NB4 (cell line): Measurements from ENCODE around the gene KRT82.

ENCODE experiments used
- DNase-seq: peaks from one replicate; pipeline ENCODE4 v3.0.0; 2010; ENCODE audit warnings: low read depth
- H3K4me3 ChIP-seq: one replicate; pipeline ENCODE4 v1.5.1; 2011; ENCODE audit warnings: mild to moderate bottlenecking, low read depth, low read length, moderate library complexity
- MYC ChIP-seq: IDR thresholded peaks from 2 replicates; pipeline ENCODE4 v1.6.1; 2011; ENCODE audit warnings: low read depth, low read length
- POLR2A ChIP-seq: IDR thresholded peaks from 2 replicates; pipeline ENCODE4 v1.6.1; 2011; ENCODE audit warnings: mild to moderate bottlenecking; ENCODE audit not compliant: insufficient read length; ENCODE audit errors: extremely low read depth
- TF ChIP-seq, protein P1 (sequence below): IDR thresholded peaks from one replicate; pipeline ENCODE4 v1.5.1; 2012; ENCODE audit warnings: low read depth, low read length
- TF ChIP-seq, protein P2 (sequence below): IDR thresholded peaks from 2 replicates; pipeline ENCODE4 v1.6.1; 2011; ENCODE audit warnings: low read depth, low read length

Gene KRT82

DNA sequence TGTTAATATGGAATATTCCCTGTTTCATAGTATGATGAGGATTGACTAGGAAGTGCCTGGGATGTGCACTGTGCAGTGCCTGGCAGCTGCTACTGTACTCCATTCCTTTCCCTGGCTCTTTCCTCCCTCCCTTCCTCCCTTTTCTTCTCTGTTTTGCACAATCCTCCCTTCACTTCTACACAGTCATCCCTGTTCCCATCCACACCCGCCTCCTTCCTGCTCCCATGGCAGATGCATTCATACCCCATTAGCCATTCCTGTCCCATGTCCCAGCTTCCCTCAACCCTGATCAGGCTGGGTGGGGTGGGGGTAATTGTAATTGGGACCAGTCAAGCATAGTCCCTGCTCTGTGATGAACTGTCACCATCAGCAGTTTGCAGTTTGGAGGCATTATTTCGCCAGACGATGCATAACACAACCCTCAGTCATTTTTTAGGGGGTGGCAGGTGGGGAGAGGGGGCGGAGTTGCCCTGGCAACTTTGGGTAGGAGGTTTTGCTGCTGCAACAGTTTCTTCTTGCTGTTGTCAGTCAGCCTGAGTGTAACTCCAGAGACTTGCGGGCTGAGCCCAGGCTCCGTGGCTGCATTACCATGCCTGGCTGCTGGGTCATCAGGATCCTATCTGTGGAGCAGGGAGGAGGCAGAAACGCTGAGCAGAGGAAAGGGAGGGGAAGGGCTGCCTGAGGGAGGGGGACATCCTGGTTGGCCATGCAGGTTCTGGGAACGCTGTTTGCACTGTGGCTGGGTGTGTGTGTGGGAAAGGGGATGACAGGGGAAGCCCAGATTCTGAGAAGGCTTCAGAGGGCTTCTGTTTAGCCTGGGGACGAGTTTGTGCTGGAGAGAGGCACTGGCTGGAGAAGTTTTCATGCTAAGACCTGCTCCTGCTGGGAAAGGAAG, 16.6 kb downstream of the KRT82 start:
- TF ChIP-seq, protein P1, sequence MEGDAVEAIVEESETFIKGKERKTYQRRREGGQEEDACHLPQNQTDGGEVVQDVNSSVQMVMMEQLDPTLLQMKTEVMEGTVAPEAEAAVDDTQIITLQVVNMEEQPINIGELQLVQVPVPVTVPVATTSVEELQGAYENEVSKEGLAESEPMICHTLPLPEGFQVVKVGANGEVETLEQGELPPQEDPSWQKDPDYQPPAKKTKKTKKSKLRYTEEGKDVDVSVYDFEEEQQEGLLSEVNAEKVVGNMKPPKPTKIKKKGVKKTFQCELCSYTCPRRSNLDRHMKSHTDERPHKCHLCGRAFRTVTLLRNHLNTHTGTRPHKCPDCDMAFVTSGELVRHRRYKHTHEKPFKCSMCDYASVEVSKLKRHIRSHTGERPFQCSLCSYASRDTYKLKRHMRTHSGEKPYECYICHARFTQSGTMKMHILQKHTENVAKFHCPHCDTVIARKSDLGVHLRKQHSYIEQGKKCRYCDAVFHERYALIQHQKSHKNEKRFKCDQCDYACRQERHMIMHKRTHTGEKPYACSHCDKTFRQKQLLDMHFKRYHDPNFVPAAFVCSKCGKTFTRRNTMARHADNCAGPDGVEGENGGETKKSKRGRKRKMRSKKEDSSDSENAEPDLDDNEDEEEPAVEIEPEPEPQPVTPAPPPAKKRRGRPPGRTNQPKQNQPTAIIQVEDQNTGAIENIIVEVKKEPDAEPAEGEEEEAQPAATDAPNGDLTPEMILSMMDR, result no peak
- TF ChIP-seq, protein P2, sequence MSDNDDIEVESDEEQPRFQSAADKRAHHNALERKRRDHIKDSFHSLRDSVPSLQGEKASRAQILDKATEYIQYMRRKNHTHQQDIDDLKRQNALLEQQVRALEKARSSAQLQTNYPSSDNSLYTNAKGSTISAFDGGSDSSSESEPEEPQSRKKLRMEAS, result no peak
- TF ChIP-seq POLR2A, result no peak
- no peak for TF ChIP-seq MYC
- no peak overlapping the region for H3K4me3 ChIP-seq
- no peak for DNase-seq

DNA sequence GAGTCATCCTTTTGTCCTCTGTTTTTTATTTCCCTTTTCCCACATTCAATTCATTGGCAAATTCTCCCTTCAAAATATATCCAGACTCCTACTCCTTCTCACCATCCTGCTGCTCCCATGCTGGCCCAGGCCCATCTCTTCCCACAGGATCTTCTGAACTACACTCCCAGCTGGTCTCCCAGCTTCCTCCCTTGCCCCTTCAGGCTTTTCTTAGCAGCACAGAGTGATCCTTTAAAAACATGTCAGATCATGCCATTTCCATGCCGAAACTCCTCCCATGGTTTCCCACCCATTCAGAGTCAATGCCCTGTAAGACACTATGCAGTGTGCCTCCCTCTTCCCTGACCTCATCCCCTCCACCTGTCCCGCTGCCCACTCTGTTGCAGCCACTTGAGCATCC, 18.3 kb downstream of the KRT82 start:
- TF ChIP-seq, protein P1, result no peak
- TF ChIP-seq, protein P2, result no peak
- TF ChIP-seq MYC (no peak), POLR2A (no peak)
- no peak for DNase-seq
- H3K4me3 ChIP-seq, result no peak overlapping the region

DNA sequence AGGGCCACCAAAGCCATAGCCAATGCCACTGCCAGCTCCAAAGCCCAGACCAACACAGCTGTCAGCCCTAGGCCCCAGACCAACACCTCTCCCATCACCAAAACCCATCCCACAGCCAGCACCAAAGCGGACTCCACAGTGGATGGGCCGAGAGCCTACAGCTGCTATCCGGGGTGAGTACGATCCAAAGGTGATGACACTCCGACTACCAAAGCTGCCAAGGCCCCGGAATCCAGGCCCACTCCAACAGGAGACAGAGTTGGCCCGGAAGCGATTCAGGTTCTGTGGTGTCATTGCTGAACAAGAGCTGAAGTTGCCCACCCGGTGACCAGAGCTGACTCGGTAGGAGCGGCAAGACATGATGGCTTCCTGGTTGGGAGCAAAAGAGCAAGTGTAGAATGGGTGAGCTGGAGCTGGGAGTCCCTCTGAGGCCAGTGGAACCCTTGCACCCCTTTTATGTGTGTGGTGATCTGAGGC, 20.9 kb downstream of the KRT82 start, which contains the start of gene KRT84:
Gene KRT84, minus strand, starts transcription at position 427 of the 477 bp plus-strand sequence. Its CDS starts 67 bp downstream, at position 360.
- no peak for DNase-seq
- H3K4me3 ChIP-seq, result no peak within 1 kb of the TSS
- TF ChIP-seq, protein P1, result no peak
- TF ChIP-seq, protein P2, result no peak
- TF ChIP-seq POLR2A (no peak), MYC (no peak)

DNA sequence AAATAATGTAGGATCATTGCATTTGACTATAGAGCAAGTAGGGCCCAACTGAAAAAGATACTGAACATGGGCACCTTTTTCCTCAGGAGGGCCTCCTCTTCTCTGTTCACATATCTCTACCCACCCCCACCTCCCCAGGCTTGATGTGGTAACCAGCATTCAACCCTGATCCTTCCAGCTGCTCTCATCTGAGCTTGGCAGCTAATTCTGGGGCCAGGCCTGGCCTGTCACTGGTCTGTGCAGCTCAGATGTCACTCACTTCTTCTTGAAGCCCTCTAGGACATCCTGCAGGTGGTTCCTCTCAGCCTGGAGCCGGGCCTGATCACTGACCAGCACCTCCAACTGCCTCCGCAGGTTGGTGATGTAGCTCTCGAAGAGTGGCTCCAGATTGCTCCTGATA, 22.8 kb downstream of the KRT82 start:
- TF ChIP-seq, protein P2, result no peak
- TF ChIP-seq MYC, result no peak
- TF ChIP-seq, protein P1, result no peak
- TF ChIP-seq POLR2A, result no peak
- DNase-seq, result no peak
- H3K4me3 ChIP-seq, result no peak overlapping the region

DNA sequence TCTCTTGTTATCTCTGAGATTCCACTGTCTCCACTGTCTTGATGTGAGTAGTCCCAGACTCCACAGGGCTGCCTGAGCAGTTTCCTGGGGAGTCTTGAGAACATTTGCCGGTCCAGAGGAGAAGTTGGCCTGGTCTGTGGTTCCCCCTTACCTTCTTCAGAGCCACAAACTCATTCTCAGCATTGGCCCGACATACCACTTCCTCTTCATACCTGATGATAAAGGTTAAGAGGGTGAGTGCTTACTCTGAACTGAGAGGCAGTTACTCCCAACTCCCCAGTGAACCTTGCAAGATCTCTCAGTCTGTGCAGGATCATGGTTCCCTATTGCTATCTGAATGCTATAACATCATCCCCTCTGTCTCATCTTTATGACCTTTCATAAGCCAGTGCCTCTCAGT, 23.3 kb downstream of the KRT82 start:
- TF ChIP-seq, protein P1, result no peak
- no peak for TF ChIP-seq MYC
- TF ChIP-seq, protein P2, result no peak
- TF ChIP-seq POLR2A, result no peak
- DNase-seq, result no peak
- no peak overlapping the region for H3K4me3 ChIP-seq
